ENCODE results near the gene IL26. TPM values are rescaled to one million over a fixed set of nuclear protein-coding genes. Genes with fewer than 3 reads are reported as not detected.
"Not testable (repeated sequence)": the region's sequence is repeated elsewhere in the genome, so short reads cannot be mapped to it uniquely, and the experiment has no call there.

IL26 gene
- total RNA-seq, 1 donor from 2014 or later, result not detected

GRCh38 chr12:68177562-68177961, 48.0 kb downstream of the IL26 start:
- no peak for TF ChIP-seq POLR2AphosphoS5 (IDR thresholded peaks at IDR 0.05; ENCODE audit: insufficient read depth in 1 of 2, low read depth in 1 of 2)
- no peak for TF ChIP-seq POLR2A (IDR thresholded peaks at IDR 0.05)
- TF ChIP-seq CTCF (IDR thresholded peaks at IDR 0.05), result no peak
- Histone ChIP-seq H3K4me3 (no peak overlapping the region), H3K27me3 (no peaks in the 10 kb centered on the region), H3K36me3 (no peaks in the 10 kb centered on the region), H3K27ac (no peak overlapping the region), H3K9me3 (no peaks in the 10 kb centered on the region), H3K4me1 (no peaks in the 10 kb centered on the region)
- intact Hi-C loops (cut with DNase I), result no loop called here
- no peak for DNase-seq (ENCODE audit: extremely low spot score in 2 of 2)

GRCh38 chr12:68176257-68176656, 49.4 kb downstream of the IL26 start:
- H3K27me3 ChIP-seq, result no peaks in the 10 kb centered on the region
- H3K4me3 ChIP-seq, result no peak overlapping the region
- intact Hi-C loops (cut with DNase I), result no loop called here
- no peaks in the 10 kb centered on the region for H3K4me1 ChIP-seq
- no peak for TF ChIP-seq POLR2A (IDR thresholded peaks at IDR 0.05)
- no peak for TF ChIP-seq CTCF (IDR thresholded peaks at IDR 0.05)
- no peak for TF ChIP-seq POLR2AphosphoS5 (IDR thresholded peaks at IDR 0.05; ENCODE audit: insufficient read depth in 1 of 2, low read depth in 1 of 2)
- H3K36me3 ChIP-seq, result no peaks in the 10 kb centered on the region
- no peak for DNase-seq (ENCODE audit: extremely low spot score in 2 of 2)
- H3K9me3 ChIP-seq, result no peaks in the 10 kb centered on the region
- H3K27ac ChIP-seq, result no peak overlapping the region

- Histone ChIP-seq H3K27me3 (no peaks in the 10 kb centered on the region), H3K9me3 (no peaks in the 10 kb centered on the region), H3K4me1 (no peaks in the 10 kb centered on the region), H3K4me3 (no peak overlapping the region), H3K36me3 (no peaks in the 10 kb centered on the region), H3K27ac (no peak overlapping the region)
- intact Hi-C loops (cut with DNase I), result no loop called here
- DNase-seq (ENCODE audit: extremely low spot score in 2 of 2), result no peak
- TF ChIP-seq CTCF (IDR thresholded peaks at IDR 0.05) (no peak), POLR2AphosphoS5 (IDR thresholded peaks at IDR 0.05; ENCODE audit: insufficient read depth in 1 of 2, low read depth in 1 of 2) (no peak), POLR2A (IDR thresholded peaks at IDR 0.05) (no peak)
Measured at GRCh38 chr12:68175557-68176061, 50.0 kb downstream of the IL26 start.

GRCh38 chr12:68174761-68175160, 50.8 kb downstream of the IL26 start:
- H3K4me1 ChIP-seq; H3K27ac ChIP-seq; H3K4me3 ChIP-seq; H3K36me3 ChIP-seq; H3K9me3 ChIP-seq; DNase-seq (ENCODE audit: extremely low spot score in 2 of 2); H3K27me3 ChIP-seq; intact Hi-C loops (cut with DNase I): not testable (repeated sequence)

- TF ChIP-seq CTCF (IDR thresholded peaks at IDR 0.05) (no peak), POLR2AphosphoS5 (IDR thresholded peaks at IDR 0.05; ENCODE audit: insufficient read depth in 1 of 2, low read depth in 1 of 2) (no peak), POLR2A (IDR thresholded peaks at IDR 0.05) (no peak)
Measured at GRCh38 chr12:68173792-68174191, 51.8 kb downstream of the IL26 start.

More at GRCh38 chr12:68173792-68174191, 51.8 kb downstream of the IL26 start:
- no peak overlapping the region for H3K27ac ChIP-seq
- no peak overlapping the region for H3K4me3 ChIP-seq
- H3K9me3 ChIP-seq, result no peaks in the 10 kb centered on the region
- DNase-seq (ENCODE audit: extremely low spot score in 2 of 2), result no peak
- H3K36me3 ChIP-seq, result no peaks in the 10 kb centered on the region
- no peaks in the 10 kb centered on the region for H3K27me3 ChIP-seq
- no peaks in the 10 kb centered on the region for H3K4me1 ChIP-seq
- intact Hi-C loops (cut with DNase I), result no loop called here

All from vagina (tissue), 2 donors.